IPS DF 4.7 (cell line): Measurements from ENCODE around the gene FEM1C.
A peak's percentile ranks its signal among the peaks of the same experiment; 100 is the strongest.

ENCODE experiments used
- DNase-seq: peaks from one replicate; pipeline ENCODE4 v3.0.0-alpha.2; 2013; ENCODE audit warnings: low spot score; ENCODE audit errors: extremely low read depth

Gene FEM1C

GRCh38 chr5:115558388-115558956, 13.9 kb upstream of the FEM1C start:
- DNase-seq, result no peak

- DNase-seq, result no peak
Observed at GRCh38 chr5:115557667-115558387, 13.3 kb upstream of the FEM1C start.

GRCh38 chr5:115556276-115556675, 11.7 kb upstream of the FEM1C start:
- no peak for DNase-seq

GRCh38 chr5:115555084-115555633, 10.6 kb upstream of the FEM1C start:
- DNase-seq, result no peak

DNA sequence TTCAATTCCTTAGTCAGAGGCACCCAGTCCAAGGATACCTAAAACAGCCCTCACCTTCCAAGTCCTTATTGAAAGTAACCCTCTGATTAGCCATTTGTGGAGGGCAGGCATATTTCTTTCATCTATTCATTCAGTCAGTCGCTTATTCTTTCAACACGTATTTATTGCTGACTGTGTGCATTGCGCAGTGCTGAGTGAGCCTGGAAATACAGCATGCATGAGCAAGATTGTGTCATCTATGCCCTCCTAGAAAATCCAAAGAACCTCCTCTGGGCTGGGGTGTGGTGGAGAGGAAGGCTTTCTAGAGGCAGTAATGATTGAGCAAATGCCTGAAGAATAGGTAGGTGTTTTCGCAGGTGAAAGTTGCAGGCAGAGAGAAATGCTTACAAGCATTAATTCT, 8.5 kb upstream of the FEM1C start:
- DNase-seq, result no peak

DNA sequence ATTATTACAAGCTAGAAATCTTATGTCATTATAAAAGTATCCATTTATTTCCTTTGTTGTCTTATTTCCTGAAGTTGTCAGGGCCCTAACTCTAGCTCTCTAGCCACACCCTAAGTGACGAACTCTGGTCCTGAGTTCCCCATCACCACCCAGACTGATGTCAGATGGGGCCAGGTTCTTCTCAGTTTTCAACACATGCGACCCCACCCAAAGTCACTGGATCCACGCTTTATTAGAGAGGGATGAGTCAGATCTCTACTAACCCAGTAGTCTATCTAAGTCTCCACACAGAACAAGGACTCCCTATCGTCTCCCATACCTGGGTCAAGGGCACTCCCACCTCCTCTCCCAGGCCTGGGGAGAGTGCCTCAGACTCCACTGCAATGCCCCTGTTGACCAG, 6.8 kb upstream of the FEM1C start:
- DNase-seq, result no peak

DNA sequence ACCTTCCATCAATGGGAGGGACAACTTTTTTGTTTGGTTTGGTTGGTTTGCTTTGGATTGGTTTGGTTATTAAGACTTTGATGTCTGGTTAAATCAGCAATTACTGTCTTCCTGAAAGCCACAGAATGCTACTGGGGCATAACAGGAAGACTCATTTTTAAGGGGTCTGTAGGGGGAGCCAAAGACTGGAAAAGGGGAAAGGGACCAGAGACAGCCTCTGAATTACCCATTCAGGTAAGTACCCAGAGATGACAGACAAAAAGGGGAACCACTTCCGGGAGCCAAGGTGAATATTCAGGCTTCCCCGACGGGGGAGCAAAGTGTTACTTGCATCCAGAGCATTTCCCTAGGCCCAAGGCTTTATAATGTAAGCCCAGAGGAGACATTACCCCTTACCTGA, 4.6 kb upstream of the FEM1C start:
- peak; percentile 72 for DNase-seq

GRCh38 chr5:115548683-115549082, 4.1 kb upstream of the FEM1C start:
- DNase-seq, result no peak

DNA sequence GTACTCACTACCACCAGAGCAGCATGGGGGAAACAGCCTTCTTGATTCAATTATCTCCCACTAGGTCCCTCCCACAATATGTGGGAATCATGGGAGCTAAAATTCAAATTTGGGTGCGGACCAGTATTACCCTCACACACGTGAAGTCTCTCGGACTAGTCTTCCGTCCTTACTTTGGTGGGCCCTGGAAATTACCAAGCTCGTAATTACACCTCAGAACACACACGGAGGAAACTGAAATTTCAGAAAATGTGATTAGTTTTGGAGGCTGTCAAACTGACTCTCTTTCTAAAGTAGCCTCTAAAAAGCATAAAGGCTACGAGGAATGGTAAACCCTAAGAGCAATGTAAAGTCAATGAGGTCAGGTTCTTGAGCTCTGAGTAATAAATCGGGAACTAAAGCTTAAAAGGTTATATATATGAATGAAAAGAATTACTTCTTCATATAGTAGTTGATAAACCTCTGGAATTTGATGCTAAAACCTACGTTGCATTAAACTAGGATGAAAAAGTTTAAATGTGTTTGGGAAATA, 842 bp upstream of the FEM1C start:
- no peak for DNase-seq

DNA sequence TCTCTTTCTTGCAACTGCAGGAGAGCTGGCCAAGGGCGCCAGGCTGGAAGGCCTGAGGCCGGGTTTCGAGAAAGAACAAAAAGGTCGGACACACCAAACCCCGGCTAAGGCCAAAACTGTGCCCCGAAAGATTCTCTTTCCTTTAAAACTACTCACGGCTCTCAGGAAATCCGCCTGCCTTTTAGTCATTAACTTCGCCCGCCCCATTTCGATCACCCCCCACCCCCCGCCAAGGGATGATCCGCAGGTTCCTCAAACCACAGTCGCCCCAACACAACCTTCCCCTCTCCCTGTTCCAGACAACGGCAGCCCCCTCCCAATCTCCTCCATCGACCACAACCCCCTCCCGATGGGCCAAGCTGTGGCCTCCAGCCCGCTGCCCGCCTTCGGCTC, 536 bp downstream of the FEM1C start:
- no peak for DNase-seq

DNA sequence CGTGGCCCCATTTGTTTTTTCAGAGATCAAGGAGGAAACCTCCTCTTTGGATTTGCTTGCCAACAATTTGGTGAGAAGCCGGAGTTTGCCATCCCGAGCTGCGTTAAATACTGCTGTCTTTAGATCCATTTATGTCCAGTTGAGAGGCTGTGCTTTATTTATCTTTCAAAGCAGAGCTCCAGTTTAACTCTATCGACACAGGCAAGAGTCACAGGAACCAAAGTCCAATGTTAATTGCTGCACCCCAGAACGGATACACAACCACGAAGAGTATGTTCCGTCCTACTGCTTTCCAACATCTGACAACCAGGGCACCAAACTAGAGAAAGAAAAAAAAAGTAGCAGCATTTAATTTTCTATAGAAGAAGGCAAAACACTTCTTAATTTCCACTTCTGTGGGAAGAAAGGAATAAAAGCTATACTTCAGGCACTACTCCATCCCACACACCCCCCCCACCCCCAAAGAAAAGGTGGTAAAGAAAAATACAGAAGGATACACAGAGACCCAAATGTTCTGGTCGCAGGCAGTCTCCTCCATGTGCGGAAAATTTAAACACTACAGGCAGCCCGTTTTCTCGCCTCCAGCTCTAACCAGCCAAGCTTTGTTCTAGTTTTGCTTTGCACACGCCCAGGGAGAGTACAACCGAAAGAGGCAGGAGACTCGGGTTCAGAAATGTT, 1.1 kb downstream of the FEM1C start:
- DNase-seq, result no peak

GRCh38 chr5:115542651-115543364, 1.8 kb downstream of the FEM1C start:
- no peak for DNase-seq

DNA sequence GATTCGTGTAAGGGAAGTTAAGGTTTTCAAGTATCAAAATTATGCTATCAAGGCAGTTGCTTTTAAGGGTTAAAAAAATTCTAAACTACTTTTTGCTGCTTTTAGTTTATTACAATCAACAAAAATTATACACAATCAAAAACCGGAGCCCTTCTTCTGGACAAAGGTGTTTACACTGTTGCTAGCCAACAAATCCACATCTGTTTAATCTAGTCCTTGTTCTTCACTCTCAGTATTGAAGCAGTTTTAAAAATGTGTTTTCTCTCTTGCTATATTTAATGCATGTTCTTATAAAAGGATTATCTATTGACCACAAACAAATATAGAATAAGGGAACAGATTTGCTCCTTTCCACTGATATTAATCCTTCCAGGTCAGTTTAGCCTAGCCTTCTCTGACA, 2.5 kb downstream of the FEM1C start:
- no peak for DNase-seq

- DNase-seq, result no peak
Observed at GRCh38 chr5:115541611-115542010, 3.0 kb downstream of the FEM1C start.

DNA sequence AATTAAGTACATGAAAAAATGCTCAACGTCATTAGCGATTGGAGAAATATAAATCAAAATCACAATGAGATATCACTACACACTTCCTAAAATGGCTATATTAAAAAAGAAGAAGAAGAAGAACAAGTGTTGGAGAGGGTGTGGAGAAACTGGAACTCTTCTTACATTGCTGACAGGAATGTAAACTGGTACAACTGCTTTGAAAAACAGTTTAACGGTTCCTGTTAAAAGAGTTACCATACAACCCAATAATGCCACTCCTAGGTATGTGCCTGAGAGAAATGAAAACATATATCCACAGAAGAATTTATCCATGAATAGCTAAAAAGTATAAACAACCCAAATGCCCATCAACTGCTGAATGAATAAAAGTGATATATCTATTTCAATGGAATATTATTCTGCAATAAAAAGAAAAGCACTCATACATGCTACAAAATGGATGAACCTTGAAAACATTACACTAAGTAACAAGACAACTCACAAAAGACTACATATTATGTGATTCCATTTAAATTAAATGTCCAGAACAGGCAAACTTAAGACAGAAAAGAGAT, 9.0 kb downstream of the FEM1C start:
- no peak for DNase-seq

DNA sequence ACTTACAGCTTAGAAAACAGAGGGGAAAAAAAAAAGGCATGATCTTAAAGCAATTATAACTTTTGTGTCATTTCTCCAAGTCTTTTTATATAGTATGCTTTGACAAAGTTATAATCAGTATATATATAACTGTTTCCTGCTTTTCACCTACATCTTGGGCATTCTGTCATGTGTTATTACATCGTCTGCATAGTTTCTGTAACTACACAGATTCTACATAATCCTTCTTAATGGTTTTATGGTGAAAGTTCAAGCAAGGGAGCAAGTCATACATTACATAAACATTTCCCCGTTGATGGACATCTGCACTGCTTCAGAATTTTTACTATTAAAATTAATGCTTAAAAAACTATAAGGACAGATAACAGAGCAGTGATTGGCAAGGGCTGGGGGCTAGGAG, 12.1 kb downstream of the FEM1C start:
- no peak for DNase-seq

GRCh38 chr5:115531787-115532367, 12.7 kb downstream of the FEM1C start:
- DNase-seq, result no peak

DNA sequence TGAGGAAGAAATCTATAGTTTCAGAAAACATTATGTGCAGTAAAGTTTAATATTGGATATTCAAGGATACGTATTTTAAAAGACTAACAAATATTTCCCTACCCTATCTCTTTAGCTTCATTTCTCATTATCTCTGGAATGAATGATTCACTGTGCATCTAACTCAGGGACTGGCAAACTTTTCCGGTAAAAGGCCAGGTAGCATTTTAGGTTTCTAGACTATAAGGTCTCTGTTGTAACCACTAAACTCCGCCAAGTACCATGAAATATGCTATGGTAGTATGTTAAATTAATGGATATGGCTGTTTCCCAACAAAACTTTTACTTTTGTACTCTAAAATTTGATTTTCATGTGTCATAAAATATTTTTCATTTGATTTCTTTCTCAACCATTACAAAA, 13.2 kb downstream of the FEM1C start:
- no peak for DNase-seq

DNA sequence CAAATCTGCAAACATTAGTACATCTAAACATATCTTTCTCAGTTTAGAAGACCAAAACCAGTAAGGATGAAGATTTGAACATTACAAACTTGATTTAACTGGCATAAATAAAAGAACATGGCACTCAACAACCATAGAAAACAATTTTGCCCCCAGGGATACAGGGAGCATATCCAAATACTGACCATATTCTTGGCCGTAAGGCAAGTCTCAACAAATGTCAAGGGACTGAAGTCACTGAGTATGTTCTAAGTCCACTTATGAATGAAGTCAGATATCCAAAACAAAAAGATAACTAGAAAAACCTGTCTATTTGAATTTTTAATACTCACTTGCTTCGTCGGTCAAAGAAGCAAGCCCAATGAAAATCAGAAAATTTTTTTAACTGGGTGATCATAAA, 14.1 kb downstream of the FEM1C start:
- no peak for DNase-seq

GRCh38 chr5:115526604-115527003, 18.0 kb downstream of the FEM1C start:
- no peak for DNase-seq
